Tibial artery (tissue), 4 donors: ENCODE results near the gene MARVELD1.
A peak's percentile ranks its signal among the peaks of the same experiment; 100 is the strongest.

Experiments
- DNase-seq, 2 donors: peaks; one replicate each; pipeline ENCODE4 v3.0.0-alpha.2; 2019
- H3K27ac ChIP-seq, 2 donors: fragments of 200-600 bp; sonication (generic) in 1 of 2; 1 replicate in 1 of 2; 2 replicates in 1 of 2; pipeline ENCODE4 v1.5.1; 2018 to 2019; ENCODE audit warnings: mild to moderate bottlenecking in 1 of 2
- H3K27me3 ChIP-seq, 2 donors: fragments of 200-600 bp; sonication (generic) in 1 of 2; one replicate each; pipeline versions ENCODE4 v1.5.1 to v1.6.0; 2016 to 2019
- H3K36me3 ChIP-seq, 3 donors: fragments of 200-600 bp; sonication (generic) in 2 of 3; one replicate each; pipeline ENCODE4 v1.5.1; 2016 to 2019; ENCODE audit warnings: mild to moderate bottlenecking in 2 of 3
- H3K4me1 ChIP-seq, 4 donors: fragments of 200-600 bp; sonication (generic) in 2 of 4; 1 replicate in 3 of 4; 2 replicates in 1 of 4; pipeline ENCODE4 v1.5.1; 2016 to 2019
- H3K4me3 ChIP-seq, 2 donors: fragments of 200-600 bp; sonication (generic) in 1 of 2; 1 replicate in 1 of 2; 2 replicates in 1 of 2; pipeline ENCODE4 v1.5.1; 2018 to 2019; ENCODE audit warnings: mild to moderate bottlenecking in 2 of 2
- H3K9me3 ChIP-seq, 3 donors: fragments of 200-600 bp; sonication (generic) in 1 of 3; one replicate each; pipeline ENCODE4 v1.5.1; 2016 to 2019
- CTCF ChIP-seq, 2 experiments: fragments of 200-600 bp in 1 of 2; fragments of 450-650 bp in 1 of 2; IDR thresholded peaks; one replicate each; pipeline ENCODE4 v1.5.1; 2017 to 2019; ENCODE audit warnings: antibody characterized with exemption in 2 of 2, mild to moderate bottlenecking in 1 of 2, moderate library complexity in 1 of 2
- intact Hi-C: fragments of 100-400 bp; cut with DNase I; formaldehyde crosslinking; loops from one replicate; pipeline ENCODE4 v1.15.0; 2023; ENCODE audit warnings: low total_unique reads

MARVELD1 gene

DNA sequence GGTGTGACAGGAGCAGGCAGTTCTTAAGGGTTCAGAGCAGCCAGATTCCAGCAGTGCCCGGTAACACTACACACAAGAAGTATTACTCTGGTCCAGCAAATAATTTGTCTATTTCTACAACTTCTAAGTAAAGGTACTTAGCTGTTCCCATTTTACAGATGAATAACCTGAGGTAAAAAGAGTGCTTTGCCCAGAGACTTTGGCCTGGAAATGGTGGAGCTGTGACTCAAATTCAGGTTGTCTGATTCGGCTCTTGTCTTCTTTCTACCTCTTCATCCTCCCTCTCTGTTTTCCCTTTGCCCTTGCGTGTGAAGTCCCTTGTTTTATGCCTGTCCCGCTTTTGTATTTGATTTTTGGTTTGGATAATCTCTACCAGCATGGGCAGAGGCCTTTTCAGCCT is 41.2 kb downstream of the MARVELD1 start:
- intact Hi-C loops: no loop called here
- H3K27me3 ChIP-seq: no peaks in the 10 kb centered on the region
- H3K4me1 ChIP-seq: no peaks in the 10 kb centered on the region
- no peaks in the 10 kb centered on the region for H3K9me3 ChIP-seq
- H3K36me3 ChIP-seq: peaks cover 84 to 98% (median 97%) of the 10 kb centered on the region in 3 donors
- H3K27ac ChIP-seq: no peak overlapping the region
- DNase-seq: no peak
- no peak overlapping the region for H3K4me3 ChIP-seq
- no peak for TF ChIP-seq CTCF (IDR thresholded peaks at IDR 0.05)

DNA sequence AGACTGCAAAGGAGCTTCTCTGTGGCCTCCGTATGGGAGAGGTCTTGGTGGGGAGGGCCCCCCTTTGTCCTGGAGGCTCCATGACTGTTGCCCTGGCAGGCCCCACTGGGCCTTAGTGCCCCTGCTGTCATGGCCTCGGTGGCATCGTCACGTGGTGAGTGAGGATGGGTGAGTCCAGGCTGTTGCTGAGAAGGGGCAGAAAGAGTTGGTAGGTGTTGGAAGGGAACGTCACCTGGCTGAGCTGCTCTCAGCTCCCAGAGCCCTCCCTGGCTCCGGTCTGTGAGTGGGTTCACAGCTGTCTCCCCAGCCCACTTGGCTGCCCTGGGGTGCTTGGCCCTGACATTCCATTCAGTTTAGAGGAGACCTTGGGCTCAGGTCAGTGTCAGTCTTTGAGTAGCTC is 42.2 kb downstream of the MARVELD1 start:
- intact Hi-C loops: no loop called here
- TF ChIP-seq CTCF (IDR thresholded peaks at IDR 0.05): no peak
- DNase-seq: no peak

DNA sequence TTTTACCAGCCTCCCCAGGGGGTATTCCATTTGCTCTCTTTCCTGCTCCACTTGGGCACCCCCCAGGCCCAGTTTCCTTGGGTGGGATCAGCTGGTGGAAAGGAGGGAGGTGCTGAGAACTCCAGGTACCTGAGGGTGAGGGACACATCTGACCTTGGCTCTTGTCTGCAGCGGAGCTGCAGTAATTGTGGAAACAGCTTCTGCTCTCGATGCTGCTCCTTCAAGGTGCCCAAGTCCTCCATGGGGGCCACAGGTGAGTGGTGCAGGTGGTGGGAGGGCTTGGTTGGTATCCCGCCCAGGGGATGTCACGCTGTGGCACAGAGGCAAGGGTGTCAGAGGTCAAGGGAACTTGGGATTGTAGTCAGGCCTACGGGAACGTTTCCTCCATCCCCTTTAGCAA is 43.9 kb downstream of the MARVELD1 start:
- Histone ChIP-seq H3K4me1 (no peaks in the 10 kb centered on the region), H3K4me3 (no peak overlapping the region), H3K36me3 (peaks cover 58 to 98% (median 91%) of the 10 kb centered on the region in 3 donors), H3K9me3 (no peaks in the 10 kb centered on the region), H3K27ac (no peak overlapping the region), H3K27me3 (no peaks in the 10 kb centered on the region)
- DNase-seq: no peak
- intact Hi-C loops: no loop called here
- no peak for TF ChIP-seq CTCF (IDR thresholded peaks at IDR 0.05)

More for the DNA sequence above, 42.2 kb downstream of the MARVELD1 start:
- Histone ChIP-seq H3K27ac (no peak overlapping the region), H3K27me3 (no peaks in the 10 kb centered on the region), H3K4me3 (no peak overlapping the region), H3K9me3 (no peaks in the 10 kb centered on the region), H3K36me3 (peaks cover 75 to 98% (median 97%) of the 10 kb centered on the region in 3 donors), H3K4me1 (no peaks in the 10 kb centered on the region)

GRCh38 chr10:97759158-97759887 is 45.8 kb downstream of the MARVELD1 start:
- H3K4me1 ChIP-seq: no peaks in the 10 kb centered on the region
- peak in 1 of 2 donors; percentile 36 for DNase-seq
- peaks cover 40 to 86% (median 76%) of the 10 kb centered on the region in 3 donors for H3K36me3 ChIP-seq
- intact Hi-C loops: no loop called here
- no peaks in the 10 kb centered on the region for H3K27me3 ChIP-seq
- H3K9me3 ChIP-seq: no peaks in the 10 kb centered on the region
- no peak overlapping the region for H3K4me3 ChIP-seq
- H3K27ac ChIP-seq: no peak overlapping the region
- TF ChIP-seq CTCF (IDR thresholded peaks at IDR 0.05): peak; percentile 55 to 75

GRCh38 chr10:97759946-97760345 is 46.4 kb downstream of the MARVELD1 start:
- TF ChIP-seq CTCF (IDR thresholded peaks at IDR 0.05): no peak
- Histone ChIP-seq H3K27me3 (no peaks in the 10 kb centered on the region), H3K4me1 (no peaks in the 10 kb centered on the region), H3K27ac (no peak overlapping the region), H3K4me3 (no peak overlapping the region), H3K9me3 (no peaks in the 10 kb centered on the region), H3K36me3 (peaks cover 34 to 79% (median 70%) of the 10 kb centered on the region in 3 donors)
- intact Hi-C loops: no loop called here
- DNase-seq: no peak
